NT2/D1 (cell line): ENCODE measurements around the gene SYTL2.

Experiments
- SUZ12 ChIP-seq: IDR thresholded peaks from 2 replicates; pipeline ENCODE4 v1.6.1; 2011; ENCODE audit not compliant: insufficient read length, insufficient read depth; ENCODE audit errors: extremely low read depth
- YY1 ChIP-seq: IDR thresholded peaks from 2 replicates; pipeline ENCODE4 v1.6.1; 2011; ENCODE audit not compliant: insufficient read length, insufficient read depth
- ZNF274 ChIP-seq: IDR thresholded peaks from 2 replicates; pipeline ENCODE4 v1.6.1; 2011; ENCODE audit warnings: mild to moderate bottlenecking, low read depth, low read length

DNA sequence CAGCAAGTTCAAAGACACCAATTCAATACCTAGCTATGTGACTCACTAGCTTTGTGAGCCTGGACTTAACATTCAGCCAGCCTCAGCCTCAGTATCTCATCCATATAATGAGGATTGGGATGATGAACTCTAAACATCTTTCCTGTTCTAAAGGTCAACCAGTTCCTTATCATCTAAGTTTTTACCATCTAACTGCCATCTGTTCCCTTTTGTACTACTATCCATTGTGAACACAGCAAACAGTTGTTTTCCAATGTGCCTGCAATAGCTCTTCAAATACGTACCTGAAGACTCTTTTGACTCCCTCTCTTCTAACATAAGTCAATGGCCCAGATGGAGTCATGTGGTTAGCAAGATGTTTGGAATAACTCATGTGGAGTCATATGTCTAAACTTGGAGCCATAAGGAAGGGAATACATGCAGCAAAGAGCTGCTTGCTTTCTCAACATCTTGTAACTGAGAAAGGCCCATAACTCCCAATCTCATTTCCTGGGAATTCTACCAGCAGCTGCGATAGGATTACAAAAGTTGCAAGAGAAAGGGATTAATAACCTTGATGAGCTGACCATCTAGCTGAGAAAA lies 19.4 kb downstream of the SYTL2 start:
- no peak for TF ChIP-seq ZNF274
- no peak for TF ChIP-seq YY1
- no peak for TF ChIP-seq SUZ12
